Measurements from ENCODE around the gene MAT2B.

The MAT2B gene

DNA sequence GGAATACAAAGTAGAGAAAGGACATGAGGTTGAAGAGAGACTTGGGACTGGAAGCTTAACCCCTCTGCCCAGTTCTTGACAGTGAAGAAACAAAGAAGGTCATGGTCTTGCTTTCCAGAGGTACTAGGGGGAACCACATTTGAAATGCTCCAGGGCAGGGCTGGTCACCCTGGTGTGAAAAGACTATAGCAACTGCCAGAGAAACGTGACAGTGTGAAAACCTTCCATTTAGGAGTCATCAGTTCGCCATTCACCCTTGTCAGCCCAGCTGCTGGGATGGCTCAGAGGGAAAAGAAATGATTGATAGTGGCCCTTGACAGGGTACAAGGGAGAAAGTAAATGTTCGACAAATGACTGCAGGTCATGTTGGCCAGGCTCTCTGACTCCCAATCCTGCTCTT, 56.7 kb downstream of the MAT2B start:
- H3K4me3 ChIP-seq (ENCODE audit: insufficient read length, low read depth), result no peak overlapping the region
- no peak overlapping the region for H3K9ac ChIP-seq (ENCODE audit: insufficient read length, low read depth)
- H3K4me1 ChIP-seq (ENCODE audit: insufficient read depth, insufficient read length), result peaks cover 4% of the 10 kb centered on the region
- no peaks in the 10 kb centered on the region for H3K9me3 ChIP-seq (ENCODE audit: insufficient read depth, low read length)
- TF ChIP-seq SUZ12 (IDR thresholded peaks at IDR 0.05; ENCODE audit: extremely low read depth, insufficient read depth, insufficient read length) (no peak), YY1 (IDR thresholded peaks at IDR 0.05; ENCODE audit: insufficient read depth, insufficient read length) (no peak), ZNF274 (IDR thresholded peaks at IDR 0.05; ENCODE audit: low read depth, low read length) (no peak)
- no peak for DNase-seq (ENCODE audit: low read depth, low spot score)
- no peaks in the 10 kb centered on the region for H3K36me3 ChIP-seq (ENCODE audit: insufficient read depth, insufficient read length, low read length)
- H3K27me3 ChIP-seq (ENCODE audit: insufficient read depth, insufficient read length), result peaks cover 7% of the 10 kb centered on the region

DNA sequence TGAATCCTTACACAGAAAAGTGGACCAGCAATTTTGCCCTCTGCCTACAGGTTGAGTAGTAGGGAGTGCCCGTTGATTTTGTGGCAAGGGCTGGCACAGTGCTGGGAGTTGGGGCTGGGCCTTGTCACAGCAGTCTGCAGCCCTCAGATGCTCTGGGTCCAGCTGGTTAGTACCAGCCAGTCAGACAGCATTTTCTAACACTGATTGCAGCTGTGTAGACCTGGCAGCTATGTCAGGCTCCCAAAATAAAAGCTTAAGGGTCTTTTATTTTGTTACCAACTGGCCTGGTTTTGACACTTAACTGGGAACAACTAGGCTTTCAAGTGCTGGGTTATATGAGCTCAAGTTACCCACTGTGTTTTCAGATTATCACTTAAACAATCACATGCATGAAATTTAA, 57.7 kb downstream of the MAT2B start:
- Histone ChIP-seq H3K36me3 (ENCODE audit: insufficient read depth, insufficient read length, low read length) (no peaks in the 10 kb centered on the region), H3K4me3 (ENCODE audit: insufficient read length, low read depth) (no peak overlapping the region), H3K9ac (ENCODE audit: insufficient read length, low read depth) (no peak overlapping the region), H3K27me3 (ENCODE audit: insufficient read depth, insufficient read length) (peaks cover 17% of the 10 kb centered on the region), H3K9me3 (ENCODE audit: insufficient read depth, low read length) (no peaks in the 10 kb centered on the region), H3K4me1 (ENCODE audit: insufficient read depth, insufficient read length) (peaks cover 4% of the 10 kb centered on the region)
- no peak for TF ChIP-seq YY1 (IDR thresholded peaks at IDR 0.05; ENCODE audit: insufficient read depth, insufficient read length)
- no peak for TF ChIP-seq ZNF274 (IDR thresholded peaks at IDR 0.05; ENCODE audit: low read depth, low read length)
- no peak for TF ChIP-seq SUZ12 (IDR thresholded peaks at IDR 0.05; ENCODE audit: extremely low read depth, insufficient read depth, insufficient read length)
- no peak for DNase-seq (ENCODE audit: low read depth, low spot score)

DNA sequence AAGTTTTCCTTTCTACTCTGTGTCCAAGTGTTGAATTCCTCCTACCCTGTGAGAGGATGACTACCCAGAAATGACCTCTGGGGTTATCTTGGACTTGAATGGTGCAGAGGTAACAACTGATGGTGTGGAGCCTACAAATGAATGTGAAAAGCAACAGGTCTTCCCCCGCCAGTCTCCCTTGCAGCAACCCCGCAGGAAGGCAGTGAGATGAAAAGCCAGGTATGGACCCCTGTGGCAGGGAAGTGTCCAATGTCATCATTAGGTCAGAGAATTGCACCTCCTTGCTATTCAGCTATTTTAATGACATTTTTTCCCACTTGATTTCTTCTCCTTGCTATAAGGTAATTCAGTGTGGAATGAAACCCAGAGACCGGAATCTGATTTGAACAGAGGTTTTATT, 58.5 kb downstream of the MAT2B start:
- Histone ChIP-seq H3K36me3 (ENCODE audit: insufficient read depth, insufficient read length, low read length) (no peaks in the 10 kb centered on the region), H3K27me3 (ENCODE audit: insufficient read depth, insufficient read length) (peaks cover 21% of the 10 kb centered on the region), H3K4me3 (ENCODE audit: insufficient read length, low read depth) (no peak overlapping the region), H3K9ac (ENCODE audit: insufficient read length, low read depth) (no peak overlapping the region), H3K9me3 (ENCODE audit: insufficient read depth, low read length) (no peaks in the 10 kb centered on the region), H3K4me1 (ENCODE audit: insufficient read depth, insufficient read length) (peaks cover 4% of the 10 kb centered on the region)
- TF ChIP-seq ZNF274 (IDR thresholded peaks at IDR 0.05; ENCODE audit: low read depth, low read length), result no peak
- TF ChIP-seq YY1 (IDR thresholded peaks at IDR 0.05; ENCODE audit: insufficient read depth, insufficient read length), result no peak
- no peak for TF ChIP-seq SUZ12 (IDR thresholded peaks at IDR 0.05; ENCODE audit: extremely low read depth, insufficient read depth, insufficient read length)
- DNase-seq (ENCODE audit: low read depth, low spot score), result no peak

DNA sequence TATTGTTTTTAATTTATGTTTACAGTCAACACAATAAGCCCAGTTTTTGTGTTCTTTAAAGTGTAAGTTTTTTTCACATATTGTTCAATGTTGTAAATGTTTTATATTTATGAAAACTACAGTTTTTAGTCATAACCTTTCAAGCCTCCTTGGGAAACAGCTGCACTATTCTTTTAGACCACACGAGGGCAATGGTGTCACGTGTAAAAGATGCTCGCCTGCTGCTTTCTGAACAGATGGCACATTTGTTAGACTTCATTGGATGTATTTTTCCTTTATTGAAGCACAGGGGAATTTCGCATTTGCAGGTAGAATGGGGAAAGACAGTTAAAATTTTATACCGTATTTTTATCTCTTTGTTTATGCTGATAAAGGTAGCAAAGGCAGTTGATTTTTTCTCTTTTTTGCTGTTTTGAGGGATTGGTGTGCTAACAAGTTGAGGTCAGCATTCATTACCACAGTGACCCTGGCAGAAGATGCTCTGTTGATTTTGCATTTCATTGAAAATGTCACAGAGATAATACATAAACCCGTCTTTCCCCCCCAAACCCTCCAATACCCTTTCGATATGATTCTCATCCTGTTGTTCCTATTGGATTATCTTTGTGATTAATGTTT, 59.0 kb downstream of the MAT2B start:
- no peak for TF ChIP-seq YY1 (IDR thresholded peaks at IDR 0.05; ENCODE audit: insufficient read depth, insufficient read length)
- no peak for TF ChIP-seq SUZ12 (IDR thresholded peaks at IDR 0.05; ENCODE audit: extremely low read depth, insufficient read depth, insufficient read length)
- no peak for TF ChIP-seq ZNF274 (IDR thresholded peaks at IDR 0.05; ENCODE audit: low read depth, low read length)
- peaks cover 4% of the 10 kb centered on the region for H3K4me1 ChIP-seq (ENCODE audit: insufficient read depth, insufficient read length)
- H3K4me3 ChIP-seq (ENCODE audit: insufficient read length, low read depth), result no peak overlapping the region
- H3K27me3 ChIP-seq (ENCODE audit: insufficient read depth, insufficient read length), result peaks cover 21% of the 10 kb centered on the region
- peak; percentile 35 for DNase-seq (ENCODE audit: low read depth, low spot score)
- no peaks in the 10 kb centered on the region for H3K36me3 ChIP-seq (ENCODE audit: insufficient read depth, insufficient read length, low read length)
- no peaks in the 10 kb centered on the region for H3K9me3 ChIP-seq (ENCODE audit: insufficient read depth, low read length)
- H3K9ac ChIP-seq (ENCODE audit: insufficient read length, low read depth), result no peak overlapping the region

DNA sequence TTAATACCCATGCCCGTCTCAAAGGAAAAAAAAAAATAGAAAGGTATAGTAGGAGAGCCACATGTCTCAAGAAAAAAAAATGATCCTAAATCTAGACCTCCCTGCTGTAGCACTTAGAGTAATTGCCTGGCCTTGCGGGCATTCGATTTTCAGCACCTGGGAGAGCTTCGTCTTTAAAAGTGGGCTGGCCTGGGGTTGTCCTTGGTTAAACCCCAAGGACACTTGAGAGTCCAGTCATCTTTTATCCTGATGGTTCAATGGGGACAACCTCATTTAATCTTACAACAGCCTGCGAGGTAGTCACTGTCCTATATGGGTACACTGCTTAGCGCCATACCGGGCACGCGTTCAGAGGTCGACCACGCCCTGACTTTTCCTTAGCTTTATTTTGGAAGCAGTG, 60.1 kb downstream of the MAT2B start:
- Histone ChIP-seq H3K9ac (ENCODE audit: insufficient read length, low read depth) (peak overlapping the region; percentile 28), H3K4me1 (ENCODE audit: insufficient read depth, insufficient read length) (peaks cover 4% of the 10 kb centered on the region), H3K36me3 (ENCODE audit: insufficient read depth, insufficient read length, low read length) (no peaks in the 10 kb centered on the region), H3K9me3 (ENCODE audit: insufficient read depth, low read length) (no peaks in the 10 kb centered on the region), H3K27me3 (ENCODE audit: insufficient read depth, insufficient read length) (peaks cover 21% of the 10 kb centered on the region), H3K4me3 (ENCODE audit: insufficient read length, low read depth) (peak overlapping the region; percentile 36)
- TF ChIP-seq ZNF274 (IDR thresholded peaks at IDR 0.05; ENCODE audit: low read depth, low read length), result no peak
- TF ChIP-seq SUZ12 (IDR thresholded peaks at IDR 0.05; ENCODE audit: extremely low read depth, insufficient read depth, insufficient read length), result no peak
- no peak for TF ChIP-seq YY1 (IDR thresholded peaks at IDR 0.05; ENCODE audit: insufficient read depth, insufficient read length)
- DNase-seq (ENCODE audit: low read depth, low spot score), result peak; percentile 15

DNA sequence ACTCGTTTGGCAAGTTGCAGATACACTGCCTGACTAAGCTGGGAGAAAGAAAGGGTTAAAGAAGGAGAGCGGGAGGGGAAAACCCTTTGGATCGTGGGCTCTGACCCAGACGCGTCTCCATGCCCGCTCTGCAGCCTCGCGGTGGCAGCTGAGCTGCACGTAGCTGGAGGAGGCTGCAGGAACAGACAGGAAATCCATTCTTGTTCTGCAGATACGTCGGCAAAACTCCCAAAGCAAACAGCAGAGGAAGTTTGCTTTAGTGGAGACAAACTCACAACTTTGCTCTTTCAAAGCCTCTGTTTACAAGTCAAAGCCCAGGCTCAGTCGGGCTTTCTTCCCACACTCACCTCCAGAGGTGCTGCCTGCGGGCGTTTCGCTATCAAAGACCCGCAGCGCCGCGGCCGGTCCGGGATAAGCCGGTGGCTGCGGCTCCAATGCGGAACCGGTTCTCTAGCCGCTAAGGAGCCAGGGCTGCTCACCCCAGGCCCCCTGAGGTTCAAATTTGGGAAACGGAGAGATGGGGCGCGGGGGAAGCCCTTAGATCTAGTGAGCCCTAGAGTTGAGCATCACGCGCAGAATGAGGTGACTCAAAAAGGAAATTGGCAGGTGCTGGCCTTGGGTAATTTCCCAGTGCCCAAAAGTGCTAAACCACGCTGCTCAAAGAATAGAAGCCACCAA, 60.7 kb downstream of the MAT2B start:
- peak; percentile 33 for DNase-seq (ENCODE audit: low read depth, low spot score)
- H3K9me3 ChIP-seq (ENCODE audit: insufficient read depth, low read length), result no peaks in the 10 kb centered on the region
- H3K4me3 ChIP-seq (ENCODE audit: insufficient read length, low read depth), result peak overlapping the region; percentile 36
- H3K4me1 ChIP-seq (ENCODE audit: insufficient read depth, insufficient read length), result peaks cover 4% of the 10 kb centered on the region
- no peak for TF ChIP-seq YY1 (IDR thresholded peaks at IDR 0.05; ENCODE audit: insufficient read depth, insufficient read length)
- TF ChIP-seq SUZ12 (IDR thresholded peaks at IDR 0.05; ENCODE audit: extremely low read depth, insufficient read depth, insufficient read length), result no peak
- TF ChIP-seq ZNF274 (IDR thresholded peaks at IDR 0.05; ENCODE audit: low read depth, low read length), result no peak
- peak overlapping the region; percentile 28 for H3K9ac ChIP-seq (ENCODE audit: insufficient read length, low read depth)
- peaks cover 21% of the 10 kb centered on the region for H3K27me3 ChIP-seq (ENCODE audit: insufficient read depth, insufficient read length)
- H3K36me3 ChIP-seq (ENCODE audit: insufficient read depth, insufficient read length, low read length), result no peaks in the 10 kb centered on the region

DNA sequence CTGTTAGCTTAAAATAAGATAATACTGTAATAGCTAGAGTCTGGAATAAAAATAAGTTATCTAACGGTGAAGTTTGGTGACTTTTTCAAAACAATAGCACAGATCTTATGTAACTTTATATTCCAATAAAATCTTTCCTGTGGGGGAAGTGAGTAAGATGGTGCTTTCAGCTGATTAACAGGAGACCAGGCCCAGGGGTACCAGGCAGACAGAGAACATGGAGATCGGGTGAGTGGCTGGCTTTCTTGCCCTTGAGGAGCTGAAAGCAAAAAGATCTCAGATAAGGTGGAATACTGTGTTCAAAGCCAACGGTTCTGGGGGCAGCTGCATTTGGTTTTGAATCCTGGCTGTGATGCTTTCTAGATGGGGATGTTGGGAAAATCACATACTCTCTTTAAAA, 61.3 kb downstream of the MAT2B start:
- TF ChIP-seq YY1 (IDR thresholded peaks at IDR 0.05; ENCODE audit: insufficient read depth, insufficient read length) (no peak), SUZ12 (IDR thresholded peaks at IDR 0.05; ENCODE audit: extremely low read depth, insufficient read depth, insufficient read length) (no peak), ZNF274 (IDR thresholded peaks at IDR 0.05; ENCODE audit: low read depth, low read length) (no peak)
- H3K27me3 ChIP-seq (ENCODE audit: insufficient read depth, insufficient read length), result peaks cover 21% of the 10 kb centered on the region
- no peaks in the 10 kb centered on the region for H3K9me3 ChIP-seq (ENCODE audit: insufficient read depth, low read length)
- H3K36me3 ChIP-seq (ENCODE audit: insufficient read depth, insufficient read length, low read length), result no peaks in the 10 kb centered on the region
- H3K9ac ChIP-seq (ENCODE audit: insufficient read length, low read depth), result no peak overlapping the region
- peaks cover 4% of the 10 kb centered on the region for H3K4me1 ChIP-seq (ENCODE audit: insufficient read depth, insufficient read length)
- no peak overlapping the region for H3K4me3 ChIP-seq (ENCODE audit: insufficient read length, low read depth)
- no peak for DNase-seq (ENCODE audit: low read depth, low spot score)
